GM19397 (cell line): ENCODE measurements around the gene USP40.

Experiments used
- ATAC-seq: cut with Tn5 transposase; IDR thresholded peaks from one replicate; pipeline ENCODE4 v1.9.1; 2021; ENCODE audit warnings: mild to moderate bottlenecking, moderate library complexity; ENCODE audit not compliant: unreplicated experiment

USP40 gene

GRCh38 chr2:233563663-233564430 is 2.7 kb downstream of the USP40 start:
- ATAC-seq = no peak

GRCh38 chr2:233556881-233557736 is 9.5 kb downstream of the USP40 start:
- no peak for ATAC-seq

DNA sequence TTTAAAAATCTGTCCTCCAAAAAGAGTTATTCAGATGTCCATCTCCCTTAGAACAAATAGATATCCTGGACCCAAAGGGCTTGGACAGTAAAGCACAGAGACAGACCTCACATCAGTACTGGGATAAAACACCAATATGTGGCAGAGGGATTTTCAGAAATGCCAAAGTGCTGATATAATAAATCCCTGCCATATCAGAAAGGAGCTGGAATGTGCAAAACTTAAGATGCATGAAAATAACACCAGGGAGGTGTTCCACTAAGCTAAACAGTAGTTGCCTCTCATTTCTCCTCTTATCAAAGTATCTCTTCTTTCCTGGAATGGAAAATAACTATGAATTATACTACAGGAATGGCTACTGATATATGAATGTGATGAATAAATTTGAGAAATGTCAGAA is 13.2 kb downstream of the USP40 start:
- no peak for ATAC-seq

DNA sequence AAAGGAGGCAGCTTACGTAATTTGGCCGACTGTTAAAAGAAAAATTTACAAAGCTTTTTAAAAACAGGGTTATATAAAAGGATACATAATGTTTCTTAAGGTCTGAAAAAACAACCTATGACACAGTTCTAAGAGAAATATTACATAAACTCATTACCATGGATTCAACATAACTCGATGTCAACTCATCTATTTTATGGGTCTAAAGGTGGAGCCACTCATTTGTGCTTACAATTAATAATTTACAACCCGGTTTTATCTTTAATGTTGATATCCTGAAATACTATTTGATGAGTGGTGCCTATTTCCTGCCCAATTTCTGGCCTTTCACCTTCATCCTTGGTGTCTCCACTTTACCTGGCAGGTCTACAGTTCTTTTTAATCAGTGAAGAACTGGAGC is 15.1 kb downstream of the USP40 start:
- ATAC-seq = no peak

DNA sequence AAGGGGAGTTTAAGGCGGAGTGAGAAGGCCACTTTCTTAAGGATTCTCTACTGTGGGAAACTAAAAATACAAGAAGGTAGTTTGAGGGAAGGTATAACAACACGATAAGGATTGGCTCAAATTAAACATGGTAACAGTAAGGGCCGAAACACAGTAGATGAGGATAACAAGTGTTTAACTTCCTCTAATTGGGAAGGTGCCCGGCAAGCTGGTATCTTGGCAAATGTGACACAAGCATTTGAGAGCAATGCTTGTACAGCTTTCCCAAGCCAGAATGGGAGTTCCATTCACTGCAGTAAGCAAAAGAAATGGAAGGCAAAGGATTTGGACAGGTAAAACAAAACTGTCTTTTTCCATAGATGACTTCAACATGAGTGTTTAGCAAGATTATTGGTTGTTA is 19.8 kb downstream of the USP40 start:
- no peak for ATAC-seq

DNA sequence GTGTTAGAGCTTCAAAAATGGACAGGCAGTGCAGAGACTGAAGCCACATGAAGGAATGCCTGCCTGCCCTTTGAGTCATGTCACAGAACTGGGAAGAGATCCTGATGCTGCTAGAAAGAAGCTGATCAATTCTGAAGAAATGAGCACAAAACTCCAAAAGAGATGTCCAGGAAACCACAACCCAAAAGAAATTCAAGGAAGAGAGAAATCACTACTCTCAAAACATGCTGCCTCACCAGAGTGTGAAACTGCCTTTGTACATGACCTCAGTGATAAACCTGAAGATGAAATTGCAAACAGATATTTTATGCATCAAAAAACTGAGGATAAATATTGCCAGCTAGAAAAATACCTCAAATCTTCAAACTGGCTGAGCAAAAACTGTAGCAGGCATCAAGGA is 20.5 kb downstream of the USP40 start:
- ATAC-seq = no peak

- ATAC-seq = no peak
These were observed 22.4 kb downstream of the USP40 start for GRCh38 chr2:233544200-233544610.

DNA sequence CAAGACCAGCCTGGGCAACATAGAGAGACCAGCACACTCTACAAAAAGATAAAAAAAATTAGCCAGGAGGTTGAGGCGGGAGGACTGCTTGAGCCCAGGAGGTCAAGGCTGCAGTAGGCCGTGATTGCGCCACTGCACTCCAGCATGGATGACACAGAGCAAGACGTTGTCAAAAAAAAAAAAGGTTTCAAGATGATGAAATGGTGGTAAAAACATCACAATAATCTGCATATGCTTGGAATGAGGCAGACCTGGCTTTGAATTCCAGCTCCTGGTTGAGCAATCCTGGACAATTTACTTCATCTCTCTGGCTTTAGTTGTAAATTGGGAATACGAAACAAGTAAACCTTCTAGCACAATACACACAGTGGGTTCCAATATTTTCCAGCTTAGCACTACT is 24.1 kb downstream of the USP40 start:
- ATAC-seq = no peak

GRCh38 chr2:233538741-233539140 is 27.8 kb downstream of the USP40 start:
- ATAC-seq = no peak

GRCh38 chr2:233535271-233535670 is 31.3 kb downstream of the USP40 start:
- ATAC-seq = no peak

DNA sequence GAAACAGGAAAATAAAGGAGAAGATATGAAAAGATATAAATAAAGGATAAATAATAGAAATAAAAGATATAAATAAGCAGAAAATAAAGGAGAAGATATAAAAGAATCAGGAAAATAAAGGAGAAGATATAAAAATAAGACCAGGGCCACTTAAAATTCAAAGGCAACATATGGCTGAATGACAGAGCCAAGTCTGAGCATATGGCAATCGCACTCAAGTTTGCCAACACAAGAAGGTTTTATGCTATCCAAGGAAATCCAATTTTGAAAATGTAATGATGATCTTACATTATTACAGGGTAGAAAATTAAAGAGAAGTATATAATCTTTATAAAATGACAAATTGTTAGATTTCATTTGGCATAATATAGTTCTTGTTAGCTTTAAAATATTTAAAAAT is 33.6 kb downstream of the USP40 start:
- no peak for ATAC-seq

DNA sequence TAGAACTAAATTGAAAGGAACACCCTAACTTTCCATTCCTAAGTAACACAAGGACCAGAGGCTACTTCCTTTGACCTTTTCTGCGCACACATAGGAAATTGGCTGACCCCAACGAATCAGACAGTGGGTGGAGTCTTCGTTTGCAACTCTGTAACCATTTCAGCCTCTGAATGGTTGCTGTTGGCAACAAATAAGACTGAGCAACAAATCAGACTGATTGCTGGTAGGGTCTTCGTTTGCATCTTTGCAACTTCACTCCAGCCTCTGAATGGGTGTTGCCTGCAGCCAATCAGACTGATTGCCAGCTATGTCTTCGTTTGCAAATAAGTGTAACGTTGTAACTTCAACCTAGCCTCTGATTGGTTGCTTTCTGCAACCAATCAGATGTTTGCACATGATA is 34.6 kb downstream of the USP40 start:
- no peak for ATAC-seq

- ATAC-seq = no peak
These were observed 36.2 kb downstream of the USP40 start for GRCh38 chr2:233530381-233530780.

GRCh38 chr2:233528182-233528581 is 38.4 kb downstream of the USP40 start:
- no peak for ATAC-seq

GRCh38 chr2:233525791-233526190 is 40.8 kb downstream of the USP40 start:
- no peak for ATAC-seq

GRCh38 chr2:233519787-233520611 is 46.6 kb downstream of the USP40 start:
- ATAC-seq = no peak

DNA sequence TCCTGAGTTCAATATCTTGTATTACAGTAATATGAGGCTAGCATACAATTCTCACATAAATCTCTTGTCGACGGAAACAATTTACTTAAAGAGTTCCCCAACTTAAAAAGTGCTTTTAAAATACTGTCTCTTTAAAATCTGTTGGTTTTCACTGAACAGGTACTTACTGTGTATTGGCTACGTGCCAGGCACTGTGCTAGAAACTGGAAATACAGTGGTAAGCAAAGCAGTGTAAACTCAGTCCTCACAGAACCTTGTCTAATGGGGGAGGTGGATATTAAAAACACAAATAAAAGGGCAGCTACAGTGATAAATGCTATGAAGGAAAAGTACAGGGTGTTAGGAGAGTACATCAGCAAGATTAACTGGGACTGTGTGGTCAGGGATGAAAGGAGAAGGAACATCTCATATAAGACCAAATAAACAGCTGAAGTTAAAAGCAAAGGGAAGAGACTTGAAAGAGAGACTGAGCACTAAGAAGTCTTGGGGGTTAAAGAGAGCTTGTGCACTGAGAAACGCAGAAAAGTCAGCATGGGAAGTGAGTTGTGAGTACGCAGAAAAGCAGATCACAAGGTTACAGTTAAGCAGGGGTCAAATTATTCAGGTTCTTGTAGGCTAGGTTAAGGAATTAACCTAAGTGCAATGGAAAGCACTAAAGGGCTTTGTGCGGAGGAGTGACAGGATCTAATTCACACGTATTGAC is 52.5 kb downstream of the USP40 start:
- no peak for ATAC-seq

DNA sequence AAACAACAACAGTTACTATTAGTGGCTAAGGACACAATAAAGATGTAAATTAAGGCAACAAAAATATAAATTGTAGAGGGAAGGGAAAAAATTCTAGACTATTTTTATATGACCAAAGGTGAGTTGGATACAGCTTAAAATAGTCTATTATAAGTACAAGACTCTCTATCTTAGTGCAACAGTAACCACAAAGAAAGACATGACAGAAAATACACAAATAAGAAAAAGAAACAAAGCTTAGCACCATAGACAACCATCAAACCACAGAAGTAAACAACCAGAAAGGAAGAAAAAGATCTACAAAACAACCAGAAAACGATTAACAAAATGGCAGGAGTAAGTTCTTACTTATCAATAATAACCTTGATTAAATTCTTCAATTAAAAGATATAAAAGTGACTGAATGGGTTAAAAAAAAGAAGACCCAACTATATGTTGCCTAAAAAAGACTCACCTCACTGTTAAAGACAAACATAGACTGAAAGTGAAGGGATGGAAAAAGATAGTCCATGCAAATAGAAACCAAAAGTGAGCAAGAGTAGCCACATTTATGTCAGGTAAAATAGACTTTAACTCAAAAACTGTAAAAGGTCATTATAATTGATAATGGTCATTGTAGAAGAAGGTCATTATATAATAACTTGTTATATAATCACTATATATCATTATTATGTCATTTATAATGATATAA is 62.5 kb downstream of the USP40 start:
- ATAC-seq = no peak

DNA sequence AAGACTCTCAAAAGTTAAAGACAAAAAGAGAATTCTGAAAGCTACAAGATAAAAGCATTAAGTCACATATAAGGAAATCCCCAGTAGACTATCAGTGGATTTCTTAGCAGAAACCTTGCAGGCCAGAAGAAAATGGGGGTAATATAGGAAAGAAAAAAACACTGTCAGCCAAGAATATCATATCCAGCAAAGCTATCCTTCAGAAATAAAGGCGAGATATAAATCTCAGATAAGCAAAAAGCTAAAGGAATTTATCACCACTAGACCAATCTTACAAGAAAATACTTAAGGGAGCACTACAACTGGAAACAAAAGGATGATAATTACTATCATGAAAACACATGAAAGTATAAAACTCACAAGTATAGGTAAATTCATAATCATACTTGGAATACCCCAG is 63.1 kb downstream of the USP40 start:
- ATAC-seq = no peak
